T-cell (primary cell): ENCODE measurements around the gene CENPX. TPM values are rescaled to one million over a fixed set of nuclear protein-coding genes. Genes with fewer than 3 reads are reported as not detected.
A peak's percentile ranks its signal among the peaks of the same experiment; 100 is the strongest.
"Not testable (repeated sequence)": the region's sequence is repeated elsewhere in the genome, so short reads cannot be mapped to it uniquely, and the experiment has no call there.

Experiments used
- ATAC-seq, 4 experiments: fragments of 200-7000 bp in 3 of 4; fragments of 150-1000 bp in 1 of 4; cut with Tn5 transposase; replicated peaks in 1 of 4; 1 replicate in 3 of 4; 2 replicates in 1 of 4; pipeline ENCODE4 v1.10.0; 2021; ENCODE audit warnings: moderate library complexity in 3 of 4, mild to moderate bottlenecking in 2 of 4, moderate number of reproducible peaks in 1 of 4
- CTCF ChIA-PET, 2 donors: fragments of 300-600 bp; sonication (Branson Sonifier 250); formaldehyde crosslinking; loops; one replicate each; lab custom pipeline; 2022; ENCODE audit warnings: antibody characterized with exemption in 2 of 2; lab: Charles Lee
- POLR2A ChIA-PET, 2 donors: fragments of 300-600 bp; sonication (Branson Sonifier 250); formaldehyde crosslinking; loops; one replicate each; lab custom pipeline; 2022; ENCODE audit warnings: antibody characterized with exemption in 2 of 2; lab: Charles Lee
- DNase-seq, 35 experiments: peaks; one replicate each; pipeline versions ENCODE4 v3.0.0 to v3.0.0-alpha.2; 2013 to 2023
- H3K27ac ChIP-seq: one replicate; pipeline ENCODE4 v1.5.1; 2013; ENCODE audit warnings: low read length
- H3K27me3 ChIP-seq, 2 experiments: replicated peaks in 1 of 2; 1 replicate in 1 of 2; 2 replicates in 1 of 2; pipeline versions ENCODE4 v1.6.1 to v1.7.0; 2013; ENCODE audit warnings: low read length in 1 of 2, mixed read lengths in 1 of 2; ENCODE audit not compliant: control insufficient read depth in 2 of 2, insufficient read depth in 2 of 2; ENCODE audit errors: extremely low read depth in 1 of 2
- H3K36me3 ChIP-seq, 2 donors: 1 replicate in 1 of 2; 2 replicates in 1 of 2; pipeline versions ENCODE4 v1.6.1 to v1.7.0; 2013; ENCODE audit warnings: low read length in 1 of 2; ENCODE audit not compliant: control insufficient read depth in 2 of 2, insufficient read depth in 1 of 2; ENCODE audit errors: extremely low read depth in 1 of 2
- H3K4me1 ChIP-seq, 2 experiments: 1 replicate in 1 of 2; 2 replicates in 1 of 2; pipeline versions ENCODE4 v1.6.1 to v1.7.0; 2013; ENCODE audit warnings: low read length in 2 of 2, mixed read lengths in 1 of 2; ENCODE audit not compliant: insufficient read depth in 2 of 2, control insufficient read depth in 1 of 2; ENCODE audit errors: extremely low read depth in 1 of 2
- H3K4me3 ChIP-seq, 2 donors: 1 replicate in 1 of 2; 2 replicates in 1 of 2; pipeline versions ENCODE4 v1.5.1 to v1.7.0; 2013; ENCODE audit warnings: mild to moderate bottlenecking in 2 of 2, low read length in 1 of 2, moderate library complexity in 1 of 2; ENCODE audit not compliant: control insufficient read depth in 1 of 2; ENCODE audit errors: extremely low read depth in 1 of 2
- H3K9me3 ChIP-seq: 2 replicates; pipeline ENCODE4 v1.7.0; 2013
- H3K27ac Mint-ChIP-seq, 2 donors: one replicate each; pipeline ENCODE4 v1.8.0; 2020 to 2021; ENCODE audit warnings: mild to moderate bottlenecking in 2 of 2, mixed read lengths in 2 of 2
- H3K27me3 Mint-ChIP-seq, 2 donors: one replicate each; pipeline ENCODE4 v1.8.0; 2021 to 2022; ENCODE audit warnings: mixed read lengths in 2 of 2
- H3K36me3 Mint-ChIP-seq: one replicate; pipeline ENCODE4 v1.8.0; 2021; ENCODE audit warnings: mixed read lengths
- H3K4me1 Mint-ChIP-seq, 3 donors: one replicate each; pipeline ENCODE4 v1.8.0; 2020 to 2022; ENCODE audit warnings: mixed read lengths in 3 of 3, mild to moderate bottlenecking in 1 of 3
- H3K4me3 Mint-ChIP-seq, 3 donors: one replicate each; pipeline ENCODE4 v1.8.0; 2020 to 2022; ENCODE audit warnings: mild to moderate bottlenecking in 3 of 3, mixed read lengths in 3 of 3, moderate library complexity in 3 of 3
- H3K9me3 Mint-ChIP-seq, 3 donors: one replicate each; pipeline ENCODE4 v1.8.0; 2020 to 2022; ENCODE audit warnings: mixed read lengths in 3 of 3
- WGBS: methylation state at CpG from one replicate; pipeline ENCODE4 v1.1.5; 2013; ENCODE audit warnings: missing lambda C conversion rate; ENCODE audit not compliant: insufficient coverage; 5-methylcytosine and 5-hydroxymethylcytosine counted together
- total RNA-seq, 35 experiments: library from RNA in 6 of 35; stranded (reverse) in 6 of 35; fragments of 120-200 nt in 1 of 35; gene quantifications; one replicate each; pipeline versions ENCODE4 v1.2.1 to v1.2.4 and lab custom pipeline; 2013 to 2026

Gene CENPX
- total RNA-seq, 5 donors from 2014 or later (not counting 1 experiment from before 2014, with no cell fraction given): 26.7 to 47.8 (median 43.7) TPM

- peaks cover 7% of the 10 kb centered on the region for H3K36me3 Mint-ChIP-seq
- Histone ChIP-seq H3K27ac (no peak overlapping the region), H3K9me3 (no peaks in the 10 kb centered on the region), H3K27me3 (no peaks in the 10 kb centered on the region), H3K4me3 (no peak overlapping the region), H3K36me3 (peaks cover 4 to 5% of the 10 kb centered on the region in 2 donors), H3K4me1 (no peaks in the 10 kb centered on the region)
- H3K9me3 Mint-ChIP-seq: no peaks in the 10 kb centered on the region
- ChIA-PET CTCF (interaction anchor here in 1 of 2 donors (1.0 kb wide), 1 partner anchor 21 kb away, joined by 9 read pairs; the partner anchor contains the start of genes CENPX and LRRC45), POLR2A (no interaction called here)
- no peak for ATAC-seq
- H3K27ac Mint-ChIP-seq: no peak overlapping the region
- H3K4me1 Mint-ChIP-seq: peaks cover 0 to 6% (median 5%) of the 10 kb centered on the region in 3 donors
- DNase-seq: no peak
- no peaks in the 10 kb centered on the region for H3K27me3 Mint-ChIP-seq
- no peak overlapping the region for H3K4me3 Mint-ChIP-seq
- 93% methylated on average over 12 of the region's 16 CpGs for WGBS
Observed at GRCh38 chr17:82043507-82043906, 20.8 kb upstream of the CENPX start.

GRCh38 chr17:82042649-82043048, 20.0 kb upstream of the CENPX start:
- POLR2A ChIA-PET: no interaction called here
- CTCF ChIA-PET: no interaction called here

GRCh38 chr17:82041144-82041814, 18.6 kb upstream of the CENPX start:
- H3K27me3 Mint-ChIP-seq: no peaks in the 10 kb centered on the region
- H3K27ac ChIP-seq: no peak overlapping the region
- ATAC-seq: no peak
- H3K9me3 Mint-ChIP-seq: no peaks in the 10 kb centered on the region
- no peak overlapping the region for H3K4me3 Mint-ChIP-seq
- ChIA-PET POLR2A (no interaction called here), CTCF (interaction anchor here in 1 of 2 donors (0.5 kb wide), 1 partner anchor 492 kb away, joined by 5 read pairs; no protein-coding TSS in a partner anchor)
- WGBS: no CpG with 5 or more reads among the region's 17 CpGs
- peaks cover 7 to 14% (median 14%) of the 10 kb centered on the region in 3 donors for H3K4me1 Mint-ChIP-seq
- no peaks in the 10 kb centered on the region for H3K36me3 Mint-ChIP-seq
- no peak overlapping the region for H3K27ac Mint-ChIP-seq
- H3K27me3 ChIP-seq: no peaks in the 10 kb centered on the region
- H3K9me3 ChIP-seq: no peaks in the 10 kb centered on the region
- no peaks in the 10 kb centered on the region for H3K36me3 ChIP-seq
- H3K4me3 ChIP-seq: no peak overlapping the region
- DNase-seq: no peak
- peaks cover 7 to 14% of the 10 kb centered on the region in 2 experiments for H3K4me1 ChIP-seq

More at GRCh38 chr17:82042649-82043048, 20.0 kb upstream of the CENPX start:
- H3K4me1 Mint-ChIP-seq: peaks cover 5 to 10% (median 9%) of the 10 kb centered on the region in 3 donors
- H3K27me3 Mint-ChIP-seq: no peaks in the 10 kb centered on the region
- no peaks in the 10 kb centered on the region for H3K9me3 ChIP-seq
- H3K36me3 Mint-ChIP-seq: peaks cover 6% of the 10 kb centered on the region
- WGBS: 72% methylated on average over 6 of the region's 9 CpGs
- no peak overlapping the region for H3K27ac Mint-ChIP-seq
- no peak overlapping the region for H3K27ac ChIP-seq
- no peak for DNase-seq
- H3K9me3 Mint-ChIP-seq: no peaks in the 10 kb centered on the region
- no peaks in the 10 kb centered on the region for H3K27me3 ChIP-seq
- no peak for ATAC-seq
- no peak overlapping the region for H3K4me3 ChIP-seq
- H3K4me3 Mint-ChIP-seq: no peak overlapping the region
- H3K4me1 ChIP-seq: peaks cover 3 to 6% of the 10 kb centered on the region in 2 experiments
- H3K36me3 ChIP-seq: no peaks in the 10 kb centered on the region

GRCh38 chr17:82039695-82040299, 17.1 kb upstream of the CENPX start:
- Histone ChIP-seq H3K9me3 (no peaks in the 10 kb centered on the region), H3K4me1 (peaks cover 8 to 23% of the 10 kb centered on the region in 2 experiments), H3K27ac (no peak overlapping the region), H3K36me3 (peaks cover 0 to 5% of the 10 kb centered on the region in 2 donors), H3K27me3 (no peaks in the 10 kb centered on the region), H3K4me3 (no peak overlapping the region)
- H3K36me3 Mint-ChIP-seq: peaks cover 6% of the 10 kb centered on the region
- H3K9me3 Mint-ChIP-seq: no peaks in the 10 kb centered on the region
- no peak for ATAC-seq
- WGBS: 91% methylated on average over 6 of the region's 8 CpGs
- H3K27ac Mint-ChIP-seq: peak overlapping the region in 1 of 2 donors; percentile 36
- H3K4me1 Mint-ChIP-seq: peaks cover 16 to 28% (median 27%) of the 10 kb centered on the region in 3 donors
- POLR2A ChIA-PET: no interaction called here
- DNase-seq: no peak
- no peak overlapping the region for H3K4me3 Mint-ChIP-seq
- no peaks in the 10 kb centered on the region for H3K27me3 Mint-ChIP-seq
- CTCF ChIA-PET: no interaction called here

GRCh38 chr17:82038796-82039409, 16.2 kb upstream of the CENPX start:
- H3K27me3 ChIP-seq, H3K4me3 ChIP-seq, H3K9me3 ChIP-seq, H3K9me3 Mint-ChIP-seq, H3K36me3 Mint-ChIP-seq, H3K27me3 Mint-ChIP-seq, DNase-seq, H3K36me3 ChIP-seq, H3K27ac ChIP-seq, ATAC-seq: not testable (repeated sequence)
- peaks cover 8 to 23% of the 10 kb centered on the region in 2 experiments for H3K4me1 ChIP-seq
- peaks cover 16 to 28% (median 27%) of the 10 kb centered on the region in 3 donors for H3K4me1 Mint-ChIP-seq
- WGBS: 78% methylated on average over 13 of the region's 16 CpGs
- ChIA-PET CTCF (interaction anchor here in 1 of 2 donors (1.1 kb wide), 1 partner anchor 160 kb away, joined by 3 read pairs; no protein-coding TSS in a partner anchor), POLR2A (interaction anchor here in 1 of 2 donors (0.6 kb wide), 1 partner anchor 145 kb away, joined by 6 read pairs; no protein-coding TSS in a partner anchor)
- H3K27ac Mint-ChIP-seq: peak overlapping the region in 1 of 2 donors; percentile 22
- peak overlapping the region in 1 of 3 donors; percentile 12 for H3K4me3 Mint-ChIP-seq

GRCh38 chr17:82037889-82038195, 15.2 kb upstream of the CENPX start:
- H3K4me1 Mint-ChIP-seq: peaks cover 16 to 30% (median 28%) of the 10 kb centered on the region in 3 donors
- H3K36me3 Mint-ChIP-seq: peaks cover 6% of the 10 kb centered on the region
- H3K27me3 Mint-ChIP-seq: no peaks in the 10 kb centered on the region
- H3K4me3 ChIP-seq: peak overlapping the region in 1 of 2 donors; percentile 59
- no peaks in the 10 kb centered on the region for H3K9me3 ChIP-seq
- CTCF ChIA-PET: interaction anchor here in 1 of 2 donors (0.6 to 1.6 kb wide), 12 partner anchors 10 to 262 kb away, joined by 3 to 17 read pairs (median 4); partner anchors contain the start of genes CENPX and LRRC45
- no peak overlapping the region for H3K27ac ChIP-seq
- 4% methylated on average over 10 of the region's 10 CpGs for WGBS
- H3K27ac Mint-ChIP-seq: peak overlapping the region; percentile 90 to 93
- POLR2A ChIA-PET: interaction anchor here (0.5 to 1.0 kb wide), 3 partner anchors 15 to 99 kb away, joined by 4 to 6 read pairs (median 4); partner anchors contain the start of gene CENPX (in 1 of the 2)
- no peaks in the 10 kb centered on the region for H3K27me3 ChIP-seq
- H3K36me3 ChIP-seq: peaks cover 0 to 5% of the 10 kb centered on the region in 2 donors
- peaks cover 8 to 23% of the 10 kb centered on the region in 2 experiments for H3K4me1 ChIP-seq
- ATAC-seq: no peak
- DNase-seq: no peak
- H3K9me3 Mint-ChIP-seq: no peaks in the 10 kb centered on the region
- H3K4me3 Mint-ChIP-seq: peak overlapping the region; percentile 82 to 88 (median 87)
